OCI-M2 (cell line): ENCODE data around the gene C11orf97.

Experiments
- DNase-seq: peaks from one replicate; lab custom pipeline; 2025; ENCODE audit not compliant: unreplicated experiment; lab: John Stamatoyannopoulos, UW

C11orf97 gene

DNA sequence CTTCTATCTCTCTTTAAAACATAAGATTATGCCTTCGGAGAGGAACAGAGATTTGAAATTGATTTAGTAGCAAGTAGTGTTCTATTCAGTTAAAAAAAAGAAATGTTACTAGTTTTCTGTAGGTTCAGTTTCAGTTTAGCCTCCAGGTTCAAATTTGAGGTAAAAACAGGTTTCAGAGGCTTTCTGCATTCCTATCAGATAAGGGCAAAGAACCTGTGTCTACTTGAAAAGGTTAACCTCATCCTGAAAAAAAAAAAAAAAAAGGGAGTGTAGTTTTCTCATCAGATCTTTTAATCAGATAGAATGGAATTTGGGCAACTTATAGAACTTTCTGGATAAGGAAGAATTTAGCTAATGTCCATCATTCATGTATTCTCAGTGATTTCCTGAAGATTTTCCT, 12.1 kb downstream of the C11orf97 start:
- DNase-seq = no peak

DNA sequence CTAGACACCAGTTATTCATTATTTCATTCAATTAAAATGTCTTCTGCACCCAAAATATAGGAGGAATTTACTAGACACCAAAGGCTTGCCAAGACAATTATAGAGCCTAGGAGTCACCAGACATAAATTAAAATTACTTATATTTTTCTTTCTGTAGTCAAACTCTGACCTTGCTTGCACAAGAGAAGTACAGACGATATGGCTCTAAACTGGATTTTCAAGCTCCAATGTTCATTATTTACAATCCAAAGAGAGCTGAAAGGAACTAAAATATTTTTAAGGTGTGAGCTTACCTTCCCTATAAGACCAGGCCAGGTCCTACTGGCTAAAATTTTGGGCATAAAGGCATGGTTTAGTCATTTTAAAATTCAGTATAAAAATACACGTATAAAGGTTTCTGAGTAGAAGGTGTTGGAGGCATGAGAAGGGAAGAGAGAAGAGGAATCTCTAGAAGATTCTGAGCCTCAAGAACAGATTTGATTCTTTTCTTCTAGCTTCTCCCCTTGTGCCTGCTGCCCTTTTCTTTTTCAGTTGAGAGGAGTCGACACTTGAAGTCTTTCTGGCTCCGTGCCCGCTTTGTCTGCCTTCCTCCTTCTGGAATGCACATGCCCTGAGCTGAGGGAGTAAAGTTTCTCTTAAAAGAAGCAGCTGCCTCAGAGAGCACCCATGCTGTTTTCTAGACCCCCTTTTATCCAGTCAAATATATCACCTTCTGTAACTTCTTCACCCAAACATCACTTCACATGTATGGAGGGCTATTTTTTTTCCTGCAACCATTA, 13.5 kb downstream of the C11orf97 start:
- DNase-seq = no peak

DNA sequence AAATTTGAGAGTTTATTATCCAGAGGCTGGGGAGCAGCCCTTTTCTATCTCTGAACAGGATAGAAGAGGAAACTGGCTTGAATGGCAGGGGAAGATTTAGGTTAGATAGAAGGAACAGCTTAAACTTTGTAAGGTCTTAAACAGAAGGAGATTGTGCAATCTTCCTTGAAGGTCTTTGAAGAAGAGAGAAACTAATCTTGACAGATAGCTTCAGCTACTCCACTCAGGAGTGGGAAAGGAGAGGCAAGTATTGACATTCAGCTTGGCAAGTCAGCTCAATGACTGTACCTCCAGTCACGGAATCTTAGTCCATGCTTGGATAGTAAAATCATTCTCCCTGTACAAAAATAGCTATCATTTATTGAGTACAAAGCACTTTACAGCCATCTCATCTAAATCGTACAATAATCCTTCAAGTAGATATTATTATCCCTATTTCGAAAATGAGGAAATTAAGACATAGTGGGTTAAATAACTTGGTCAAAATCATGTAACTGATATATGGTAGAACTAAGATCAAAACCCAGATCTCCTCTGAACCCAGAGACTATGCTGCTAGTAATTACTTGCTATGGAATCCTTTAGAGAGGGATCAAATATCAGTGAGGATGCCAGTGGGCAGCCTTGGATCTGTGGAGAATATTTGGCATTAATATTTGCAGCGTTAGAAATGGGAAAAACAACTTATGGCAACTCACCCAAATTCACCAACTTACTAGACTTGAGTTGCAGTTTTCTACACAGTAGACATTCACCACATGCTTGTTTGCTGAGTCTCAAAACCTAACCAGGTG, 14.6 kb downstream of the C11orf97 start:
- DNase-seq = no peak

DNA sequence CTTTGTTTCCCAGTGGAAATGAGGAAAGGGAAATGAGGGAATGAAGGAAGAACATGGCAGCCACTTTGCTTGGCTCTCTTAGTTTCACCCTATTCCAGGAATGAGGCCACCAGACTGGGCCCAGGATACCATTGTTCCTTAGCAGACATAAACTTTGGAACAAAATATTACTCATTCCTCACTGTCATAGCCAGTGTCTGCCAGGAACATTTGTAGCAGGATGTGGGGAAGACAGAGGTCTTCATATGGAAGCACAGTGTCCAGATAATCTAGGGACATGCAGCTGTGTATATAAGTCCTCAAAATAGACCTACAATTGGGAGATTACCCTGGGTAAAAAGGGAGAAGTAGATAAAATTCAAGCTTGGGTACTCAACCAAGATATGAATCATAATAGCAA, 16.3 kb downstream of the C11orf97 start:
- no peak for DNase-seq

DNA sequence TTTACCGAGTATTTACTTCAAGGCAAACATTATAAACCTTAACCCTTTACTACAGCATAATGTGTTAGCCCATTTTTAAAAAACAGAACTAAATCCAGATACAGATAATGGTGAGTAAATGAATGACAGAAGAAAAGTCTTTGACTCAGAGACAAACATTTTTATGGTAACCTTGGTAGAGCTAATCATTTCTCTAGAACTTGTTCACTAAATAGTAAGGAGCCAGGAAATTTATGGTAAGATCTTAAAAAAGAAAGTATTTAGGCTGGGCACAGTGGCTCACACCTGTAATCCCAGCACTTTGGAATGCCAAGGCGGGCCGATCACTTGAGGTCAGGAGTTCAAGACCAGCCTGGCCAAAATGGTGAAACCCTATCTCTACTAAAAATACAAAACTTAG, 19.9 kb downstream of the C11orf97 start:
- DNase-seq = no peak

GRCh38 chr11:94533206-94533605, 20.9 kb downstream of the C11orf97 start:
- DNase-seq = no peak

DNA sequence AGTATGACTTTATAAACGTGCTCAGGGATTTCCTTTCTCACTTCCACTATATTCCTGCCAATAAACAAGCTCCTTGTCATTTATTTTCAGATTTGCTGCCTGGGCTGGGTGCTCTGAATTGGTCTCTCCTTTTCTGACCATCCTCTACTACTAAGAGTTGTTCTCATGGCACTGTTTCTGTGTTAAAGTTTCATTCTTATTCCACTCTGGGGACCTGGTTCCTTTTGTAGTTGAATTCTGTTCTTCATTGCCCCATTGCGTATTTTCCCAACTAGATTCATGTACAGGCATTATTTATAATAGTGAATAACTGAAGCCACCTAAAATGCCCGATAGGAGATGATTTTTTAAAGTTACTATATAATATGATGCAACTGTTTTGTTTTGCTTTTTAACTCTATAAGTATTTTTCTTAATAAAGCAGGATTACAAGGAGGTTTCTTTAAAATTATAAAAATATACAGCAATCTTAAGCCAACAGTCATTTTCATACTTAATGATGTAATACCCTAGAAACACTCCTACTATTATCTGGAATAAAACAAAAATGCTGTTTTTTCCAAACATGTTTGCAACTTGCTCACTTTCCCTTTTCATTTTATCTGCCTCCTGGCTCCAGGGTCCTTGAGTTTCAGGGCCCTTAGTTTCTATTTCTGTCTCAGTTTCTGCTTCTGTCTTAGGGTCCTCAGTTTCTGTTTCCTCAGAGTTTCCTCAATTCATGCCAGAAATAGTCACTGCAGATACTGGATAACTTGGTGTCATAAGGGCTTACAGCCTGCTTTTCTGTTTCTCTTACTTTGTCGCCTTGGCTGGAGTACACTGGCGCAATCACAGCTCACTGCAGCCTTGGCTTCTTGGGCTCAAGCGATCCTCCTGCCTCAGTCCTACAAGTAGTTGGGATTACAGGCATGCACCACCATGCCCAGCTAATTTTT, 21.7 kb downstream of the C11orf97 start:
- no peak for DNase-seq

DNA sequence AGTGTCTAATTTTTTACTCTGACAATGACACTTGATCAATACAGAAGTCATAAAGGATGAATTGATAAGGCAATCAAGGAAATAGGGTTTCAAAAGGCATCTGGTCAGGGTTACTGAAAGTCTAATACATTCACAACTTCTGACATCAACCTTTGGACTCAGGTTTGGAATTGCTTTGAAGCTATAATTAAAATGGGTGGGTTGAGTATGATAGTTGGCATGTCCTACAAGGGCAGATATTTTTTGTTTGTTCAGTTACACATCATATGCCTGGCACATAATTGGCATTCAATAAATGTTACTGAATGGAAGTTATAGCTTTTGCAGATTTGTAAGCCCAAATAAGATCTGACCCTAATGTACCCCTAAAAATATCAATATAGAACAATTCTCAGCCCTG, 24.1 kb downstream of the C11orf97 start:
- DNase-seq = no peak

DNA sequence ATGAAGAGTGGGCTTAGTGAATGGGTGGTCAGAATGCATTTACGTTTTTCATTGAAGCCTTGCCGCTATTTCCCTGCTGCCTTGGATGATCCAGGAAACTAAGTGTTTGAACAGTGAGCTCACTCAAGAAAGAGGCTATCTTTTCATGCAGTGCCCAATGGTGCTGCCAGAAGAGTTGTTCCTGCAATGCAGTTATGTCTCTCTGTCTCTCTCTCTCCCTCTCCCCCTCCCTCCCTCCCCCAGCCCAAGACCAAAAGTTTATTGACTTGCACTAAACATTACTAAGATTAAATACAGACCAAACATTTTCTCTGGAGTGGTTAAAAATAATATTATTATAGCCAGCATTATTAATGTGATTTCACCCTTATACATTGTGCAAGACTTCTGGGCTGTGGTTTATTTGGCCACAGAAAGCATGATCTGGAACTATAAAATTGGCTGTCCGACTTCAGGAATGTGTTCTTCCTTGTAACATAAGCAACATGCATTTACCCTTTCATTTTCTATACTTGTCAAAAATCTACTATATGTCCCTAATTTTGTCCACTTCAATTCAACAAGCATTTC, 24.9 kb downstream of the C11orf97 start:
- DNase-seq = no peak

- no peak for DNase-seq
Measured at GRCh38 chr11:94539420-94539819, 27.2 kb downstream of the C11orf97 start.

DNA sequence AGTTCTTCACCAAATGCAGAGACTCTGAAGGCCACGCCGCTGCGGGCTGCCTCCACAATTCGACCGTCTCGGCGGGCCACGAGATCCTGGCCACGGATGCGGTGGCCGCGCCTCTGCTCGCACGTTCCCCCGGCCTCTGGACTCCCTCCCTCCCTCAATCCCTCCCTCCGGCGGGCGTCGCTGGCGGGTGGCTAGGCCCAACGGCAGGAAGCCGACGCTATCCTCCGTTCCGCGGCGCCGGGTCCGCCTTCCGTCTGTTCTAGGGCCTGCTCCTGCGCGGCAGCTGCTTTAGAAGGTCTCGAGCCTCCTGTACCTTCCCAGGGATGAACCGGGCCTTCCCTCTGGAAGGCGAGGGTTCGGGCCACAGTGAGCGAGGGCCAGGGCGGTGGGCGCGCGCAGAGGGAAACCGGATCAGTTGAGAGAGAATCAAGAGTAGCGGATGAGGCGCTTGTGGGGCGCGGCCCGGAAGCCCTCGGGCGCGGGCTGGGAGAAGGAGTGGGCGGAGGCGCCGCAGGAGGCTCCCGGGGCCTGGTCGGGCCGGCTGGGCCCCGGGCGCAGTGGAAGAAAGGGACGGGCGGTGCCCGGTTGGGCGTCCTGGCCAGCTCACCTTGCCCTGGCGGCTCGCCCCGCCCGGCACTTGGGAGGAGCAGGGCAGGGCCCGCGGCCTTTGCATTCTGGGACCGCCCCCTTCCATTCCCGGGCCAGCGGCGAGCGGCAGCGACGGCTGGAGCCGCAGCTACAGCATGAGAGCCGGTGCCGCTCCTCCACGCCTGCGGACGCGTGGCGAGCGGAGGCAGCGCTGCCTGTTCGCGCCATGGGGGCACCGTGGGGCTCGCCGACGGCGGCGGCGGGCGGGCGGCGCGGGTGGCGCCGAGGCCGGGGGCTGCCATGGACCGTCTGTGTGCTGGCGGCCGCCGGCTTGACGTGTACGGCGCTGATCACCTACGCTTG, 31.7 kb downstream of the C11orf97 start, which contains the start of gene FUT4:
FUT4 (plus strand) TSS at position 227 of the 951 bp plus-strand sequence; CDS start at position 440, 213 bp downstream.
- no peak for DNase-seq

DNA sequence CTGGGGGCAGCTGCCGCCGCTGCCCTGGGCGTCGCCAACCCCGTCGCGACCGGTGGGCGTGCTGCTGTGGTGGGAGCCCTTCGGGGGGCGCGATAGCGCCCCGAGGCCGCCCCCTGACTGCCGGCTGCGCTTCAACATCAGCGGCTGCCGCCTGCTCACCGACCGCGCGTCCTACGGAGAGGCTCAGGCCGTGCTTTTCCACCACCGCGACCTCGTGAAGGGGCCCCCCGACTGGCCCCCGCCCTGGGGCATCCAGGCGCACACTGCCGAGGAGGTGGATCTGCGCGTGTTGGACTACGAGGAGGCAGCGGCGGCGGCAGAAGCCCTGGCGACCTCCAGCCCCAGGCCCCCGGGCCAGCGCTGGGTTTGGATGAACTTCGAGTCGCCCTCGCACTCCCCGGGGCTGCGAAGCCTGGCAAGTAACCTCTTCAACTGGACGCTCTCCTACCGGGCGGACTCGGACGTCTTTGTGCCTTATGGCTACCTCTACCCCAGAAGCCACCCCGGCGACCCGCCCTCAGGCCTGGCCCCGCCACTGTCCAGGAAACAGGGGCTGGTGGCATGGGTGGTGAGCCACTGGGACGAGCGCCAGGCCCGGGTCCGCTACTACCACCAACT, 32.5 kb downstream of the C11orf97 start:
- no peak for DNase-seq

DNA sequence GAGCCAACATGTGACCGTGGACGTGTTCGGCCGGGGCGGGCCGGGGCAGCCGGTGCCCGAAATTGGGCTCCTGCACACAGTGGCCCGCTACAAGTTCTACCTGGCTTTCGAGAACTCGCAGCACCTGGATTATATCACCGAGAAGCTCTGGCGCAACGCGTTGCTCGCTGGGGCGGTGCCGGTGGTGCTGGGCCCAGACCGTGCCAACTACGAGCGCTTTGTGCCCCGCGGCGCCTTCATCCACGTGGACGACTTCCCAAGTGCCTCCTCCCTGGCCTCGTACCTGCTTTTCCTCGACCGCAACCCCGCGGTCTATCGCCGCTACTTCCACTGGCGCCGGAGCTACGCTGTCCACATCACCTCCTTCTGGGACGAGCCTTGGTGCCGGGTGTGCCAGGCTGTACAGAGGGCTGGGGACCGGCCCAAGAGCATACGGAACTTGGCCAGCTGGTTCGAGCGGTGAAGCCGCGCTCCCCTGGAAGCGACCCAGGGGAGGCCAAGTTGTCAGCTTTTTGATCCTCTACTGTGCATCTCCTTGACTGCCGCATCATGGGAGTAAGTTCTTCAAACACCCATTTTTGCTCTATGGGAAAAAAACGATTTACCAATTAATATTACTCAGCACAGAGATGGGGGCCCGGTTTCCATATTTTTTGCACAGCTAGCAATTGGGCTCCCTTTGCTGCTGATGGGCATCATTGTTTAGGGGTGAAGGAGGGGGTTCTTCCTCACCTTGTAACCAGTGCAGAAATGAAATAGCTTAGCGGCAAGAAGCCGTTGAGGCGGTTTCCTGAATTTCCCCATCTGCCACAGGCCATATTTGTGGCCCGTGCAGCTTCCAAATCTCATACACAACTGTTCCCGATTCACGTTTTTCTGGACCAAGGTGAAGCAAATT, 33.3 kb downstream of the C11orf97 start:
- no peak for DNase-seq

DNA sequence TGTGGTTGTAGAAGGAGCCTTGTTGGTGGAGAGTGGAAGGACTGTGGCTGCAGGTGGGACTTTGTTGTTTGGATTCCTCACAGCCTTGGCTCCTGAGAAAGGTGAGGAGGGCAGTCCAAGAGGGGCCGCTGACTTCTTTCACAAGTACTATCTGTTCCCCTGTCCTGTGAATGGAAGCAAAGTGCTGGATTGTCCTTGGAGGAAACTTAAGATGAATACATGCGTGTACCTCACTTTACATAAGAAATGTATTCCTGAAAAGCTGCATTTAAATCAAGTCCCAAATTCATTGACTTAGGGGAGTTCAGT, 33.9 kb downstream of the C11orf97 start:
- DNase-seq = no peak

DNA sequence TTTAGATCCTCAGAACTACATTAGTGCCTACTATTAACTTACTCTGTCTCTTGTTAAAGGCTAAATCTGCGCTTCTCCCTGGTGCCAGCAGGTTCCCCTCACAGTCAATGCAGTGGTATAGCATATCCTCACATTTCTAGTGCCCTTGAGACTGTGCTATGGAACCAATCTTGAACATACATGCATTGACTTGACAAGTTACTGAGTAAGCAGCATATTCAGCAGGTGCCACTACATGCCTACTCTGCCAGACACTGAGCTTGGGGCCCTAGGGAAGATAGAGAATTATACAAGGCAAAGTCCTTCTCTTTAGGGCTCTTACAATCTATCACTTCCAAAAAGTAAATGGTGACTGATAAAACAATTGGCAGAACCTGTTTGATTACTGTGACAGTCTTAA, 34.6 kb downstream of the C11orf97 start:
- DNase-seq = no peak

- no peak for DNase-seq
Measured at GRCh38 chr11:94549146-94549545, 36.9 kb downstream of the C11orf97 start.

- DNase-seq = no peak
Measured at GRCh38 chr11:94550513-94550912, 38.3 kb downstream of the C11orf97 start.

- DNase-seq = no peak
Measured at GRCh38 chr11:94553938-94554337, 41.7 kb downstream of the C11orf97 start.
